OCI-LY1 (cell line): Measurements from ENCODE around the gene MYO5C.

Experiments
- EZH2 ChIP-seq: fragments of 200-600 bp; sonication (generic), shearing (Covaris generic); IDR thresholded peaks from 2 replicates; pipeline ENCODE4 v1.8.0; 2017; ENCODE audit warnings: borderline replicate concordance, mixed run types, mild to moderate bottlenecking, antibody characterized with exemption, low read length, moderate library complexity, mixed read lengths
- TF ChIP-seq, protein P1 (sequence below): fragments of 200-600 bp; sonication (generic), shearing (Covaris generic); IDR thresholded peaks from 2 replicates; pipeline ENCODE4 v1.5.1; 2017; ENCODE audit warnings: mild to moderate bottlenecking, antibody characterized with exemption, low read length, moderate library complexity, mixed read lengths

GRCh38 chr15:52340093-52340492, 44.5 kb upstream of the MYO5C start:
- TF ChIP-seq, protein P1, sequence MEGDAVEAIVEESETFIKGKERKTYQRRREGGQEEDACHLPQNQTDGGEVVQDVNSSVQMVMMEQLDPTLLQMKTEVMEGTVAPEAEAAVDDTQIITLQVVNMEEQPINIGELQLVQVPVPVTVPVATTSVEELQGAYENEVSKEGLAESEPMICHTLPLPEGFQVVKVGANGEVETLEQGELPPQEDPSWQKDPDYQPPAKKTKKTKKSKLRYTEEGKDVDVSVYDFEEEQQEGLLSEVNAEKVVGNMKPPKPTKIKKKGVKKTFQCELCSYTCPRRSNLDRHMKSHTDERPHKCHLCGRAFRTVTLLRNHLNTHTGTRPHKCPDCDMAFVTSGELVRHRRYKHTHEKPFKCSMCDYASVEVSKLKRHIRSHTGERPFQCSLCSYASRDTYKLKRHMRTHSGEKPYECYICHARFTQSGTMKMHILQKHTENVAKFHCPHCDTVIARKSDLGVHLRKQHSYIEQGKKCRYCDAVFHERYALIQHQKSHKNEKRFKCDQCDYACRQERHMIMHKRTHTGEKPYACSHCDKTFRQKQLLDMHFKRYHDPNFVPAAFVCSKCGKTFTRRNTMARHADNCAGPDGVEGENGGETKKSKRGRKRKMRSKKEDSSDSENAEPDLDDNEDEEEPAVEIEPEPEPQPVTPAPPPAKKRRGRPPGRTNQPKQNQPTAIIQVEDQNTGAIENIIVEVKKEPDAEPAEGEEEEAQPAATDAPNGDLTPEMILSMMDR: no peak
- TF ChIP-seq EZH2: no peak
